SK-N-MC (cell line): ENCODE results near the gene EXOC3.

Experiments
- DNase-seq: peaks from one replicate; pipeline ENCODE4 v3.0.0-alpha.2; 2011; ENCODE audit warnings: low read depth, low spot score
- H3K27ac ChIP-seq: fragments of 200-600 bp; sonication (generic); 2 replicates; pipeline ENCODE4 v1.5.1; 2016; ENCODE audit warnings: mixed run types
- H3K36me3 ChIP-seq: fragments of 200-600 bp; sonication (generic); 2 replicates; pipeline ENCODE4 v1.6.1; 2017; ENCODE audit warnings: antibody characterized with exemption, low read length, mixed read lengths; ENCODE audit not compliant: insufficient read depth
- H3K4me3 ChIP-seq: fragments of 200-600 bp; sonication (generic); 2 replicates; pipeline ENCODE4 v1.5.1; 2016
- H3K9ac ChIP-seq: fragments of 200-600 bp; sonication (generic); 2 replicates; pipeline ENCODE4 v1.8.0; 2017; ENCODE audit warnings: mixed run types, mixed read lengths; ENCODE audit not compliant: insufficient read length
- H3K9me3 ChIP-seq: fragments of 200-600 bp; sonication (generic); 2 replicates; pipeline ENCODE4 v1.6.1; 2017; ENCODE audit warnings: low read depth, mild to moderate bottlenecking, antibody characterized with exemption, low read length, moderate library complexity, mixed read lengths
- EZH2 ChIP-seq: fragments of 200-600 bp; sonication (generic); IDR thresholded peaks from one replicate; pipeline ENCODE4 v1.6.1; 2017; ENCODE audit warnings: antibody characterized with exemption
- FOXP2 ChIP-seq: optimal IDR thresholded peaks from 2 replicates; pipeline ENCODE3; 2011; ENCODE audit warnings: mild to moderate bottlenecking, moderate library complexity; ENCODE audit not compliant: insufficient read depth; ENCODE audit errors: extremely low read length, control extremely low read depth
- POLR2AphosphoS5 ChIP-seq: IDR thresholded peaks from 2 replicates; pipeline ENCODE4 v1.6.1; 2012; ENCODE audit warnings: mild to moderate bottlenecking, low read depth, low read length, borderline replicate concordance

EXOC3 gene

DNA sequence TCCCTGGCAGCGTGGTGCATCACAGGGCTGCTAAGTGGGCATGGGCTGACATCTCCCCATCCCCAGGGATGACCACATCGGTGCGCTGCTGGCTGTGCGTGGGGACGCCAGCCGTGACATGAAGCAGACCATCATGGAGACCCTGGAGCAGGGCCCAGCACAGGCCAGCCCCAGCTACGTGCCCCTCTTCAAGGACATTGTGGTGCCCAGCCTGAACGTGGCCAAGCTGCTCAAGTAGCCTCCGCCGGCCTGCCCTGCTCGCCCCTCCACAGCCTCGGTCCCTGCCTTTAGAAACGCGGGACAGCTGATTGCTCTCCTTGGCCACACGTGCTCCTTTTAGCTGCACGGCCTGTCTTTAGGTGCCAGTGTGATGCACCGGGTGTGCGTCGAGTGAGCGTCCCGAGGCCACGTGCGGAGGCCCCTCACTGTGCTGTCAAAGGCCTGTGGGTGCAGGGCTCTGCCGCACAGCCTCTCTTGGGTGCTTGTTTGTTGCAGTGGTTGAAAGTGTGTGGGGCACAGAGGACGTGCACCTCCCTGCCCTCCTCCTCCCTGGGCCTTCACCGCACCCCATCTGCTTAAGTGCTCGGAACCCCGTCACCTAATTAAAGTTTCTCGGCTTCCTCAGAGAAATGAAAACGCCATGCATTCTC, 23.8 kb downstream of the EXOC3 start:
- Histone ChIP-seq H3K9me3 (no peaks in the 10 kb centered on the region), H3K27ac (no peak overlapping the region), H3K4me3 (no peak overlapping the region), H3K36me3 (peaks cover 21% of the 10 kb centered on the region; the same call in 1 of the 2 replicates), H3K9ac (no peak overlapping the region)
- no peak for DNase-seq
- TF ChIP-seq POLR2AphosphoS5 (no peak), EZH2 (no peak), FOXP2 (no peak)

DNA sequence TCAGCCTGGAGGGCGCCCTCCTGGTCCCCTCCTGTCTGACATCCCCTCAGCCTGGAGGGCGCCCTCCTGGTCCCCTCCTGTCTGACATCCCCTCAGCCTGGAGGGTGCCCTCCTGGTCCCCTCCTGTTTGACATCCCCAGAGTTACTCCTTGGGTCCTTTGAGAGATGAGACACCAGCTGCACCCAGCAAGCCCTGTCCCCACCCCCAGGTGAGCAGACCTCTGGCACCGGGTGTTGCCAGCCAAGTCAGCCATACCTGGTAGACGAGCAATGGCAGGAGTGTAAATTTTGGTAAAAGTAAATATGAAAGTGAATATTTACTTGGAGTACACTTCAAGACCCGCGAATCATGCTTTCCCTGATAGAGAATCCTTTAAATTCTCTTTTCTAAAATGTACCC, 25.4 kb downstream of the EXOC3 start:
- no peak overlapping the region for H3K9ac ChIP-seq
- H3K4me3 ChIP-seq, result no peak overlapping the region
- no peak overlapping the region for H3K27ac ChIP-seq
- peaks cover 13% of the 10 kb centered on the region; the same call in 1 of the 2 replicates for H3K36me3 ChIP-seq
- no peak for DNase-seq
- H3K9me3 ChIP-seq, result no peaks in the 10 kb centered on the region
- TF ChIP-seq POLR2AphosphoS5 (no peak), EZH2 (no peak), FOXP2 (no peak)

GRCh38 chr5:469752-470483, 26.9 kb downstream of the EXOC3 start:
- H3K36me3 ChIP-seq, result peaks cover 13% of the 10 kb centered on the region; the same call in 1 of the 2 replicates
- no peak overlapping the region for H3K27ac ChIP-seq
- H3K9ac ChIP-seq, result no peak overlapping the region
- TF ChIP-seq EZH2 (no peak), POLR2AphosphoS5 (no peak; the same call in 1 of the 2 replicates), FOXP2 (no peak)
- H3K9me3 ChIP-seq, result no peaks in the 10 kb centered on the region
- H3K4me3 ChIP-seq, result no peak overlapping the region
- no peak for DNase-seq

GRCh38 chr5:470961-471749, 28.2 kb downstream of the EXOC3 start:
- no peaks in the 10 kb centered on the region for H3K9me3 ChIP-seq
- peak overlapping the region; percentile 83 for H3K4me3 ChIP-seq
- H3K36me3 ChIP-seq, result peaks cover 13% of the 10 kb centered on the region; the same call in 1 of the 2 replicates
- TF ChIP-seq POLR2AphosphoS5 (peak; percentile 16; the same call in 1 of the 2 replicates), FOXP2 (no peak), EZH2 (no peak)
- peak overlapping the region; percentile 99 for H3K9ac ChIP-seq
- DNase-seq, result no peak
- no peak overlapping the region for H3K27ac ChIP-seq

- peak overlapping the region; percentile 83 for H3K4me3 ChIP-seq
- H3K27ac ChIP-seq, result no peak overlapping the region
- TF ChIP-seq FOXP2 (no peak), EZH2 (no peak), POLR2AphosphoS5 (no peak)
- no peaks in the 10 kb centered on the region for H3K9me3 ChIP-seq
- no peak for DNase-seq
- H3K36me3 ChIP-seq, result peaks cover 13% of the 10 kb centered on the region; the same call in 1 of the 2 replicates
- peak overlapping the region; percentile 99 for H3K9ac ChIP-seq
Measured at GRCh38 chr5:471750-472058, 28.7 kb downstream of the EXOC3 start.

GRCh38 chr5:472076-472655, 29.2 kb downstream of the EXOC3 start:
- DNase-seq, result no peak
- TF ChIP-seq POLR2AphosphoS5, result no peak
- TF ChIP-seq EZH2, result no peak
- TF ChIP-seq FOXP2, result no peak

DNA sequence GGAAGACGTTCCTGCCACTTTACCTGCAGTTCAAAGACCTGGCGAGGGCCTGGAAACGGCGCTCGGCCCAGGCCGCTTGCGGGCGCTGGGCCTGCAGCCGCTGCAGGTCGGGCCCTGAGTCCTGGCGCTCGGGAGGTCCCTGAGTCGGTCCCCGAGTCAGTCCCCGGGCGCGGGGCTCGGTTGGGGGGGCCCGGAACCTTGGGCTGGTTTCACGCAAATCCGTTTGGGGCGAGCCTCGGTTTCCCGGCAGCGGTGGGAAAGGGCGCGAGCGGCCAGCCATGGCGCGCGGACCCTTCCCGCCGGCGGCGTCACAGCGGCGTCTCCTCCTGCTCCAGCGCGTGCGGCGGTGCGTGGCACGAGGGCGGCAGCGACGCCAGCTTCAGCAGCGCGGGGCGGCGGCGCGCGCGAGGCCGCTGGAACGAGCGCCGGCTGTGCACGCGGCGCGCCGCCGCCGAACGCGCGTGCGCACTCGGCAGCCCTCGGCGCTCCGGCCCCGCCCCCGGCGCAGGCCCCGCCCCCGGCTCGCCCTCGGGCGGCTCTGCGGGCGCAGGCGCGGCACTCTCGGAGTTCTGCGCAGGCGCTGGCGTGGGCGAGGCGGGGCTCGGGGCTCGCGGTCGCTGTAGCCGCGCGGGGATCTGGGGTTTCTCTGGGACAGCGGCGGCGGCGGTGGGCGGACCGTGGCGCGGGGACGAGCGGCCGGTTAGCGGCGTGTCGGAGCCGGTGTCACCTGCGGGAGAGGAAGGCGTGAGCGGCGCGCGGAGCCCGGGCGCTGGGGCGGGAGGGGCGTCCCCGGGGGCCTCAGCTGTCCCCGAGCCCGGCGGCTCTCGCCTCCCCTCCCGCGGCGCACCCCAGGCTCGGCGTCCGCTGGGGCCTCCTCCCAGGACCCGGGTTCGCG, 29.9 kb downstream of the EXOC3 start:
- Histone ChIP-seq H3K4me3 (peak overlapping the region; percentile 86), H3K36me3 (peaks cover 13% of the 10 kb centered on the region; the same call in 1 of the 2 replicates), H3K9ac (peak overlapping the region; percentile 99), H3K9me3 (no peaks in the 10 kb centered on the region), H3K27ac (peak overlapping the region; percentile 72)
- peak; percentile 86 for TF ChIP-seq POLR2AphosphoS5
- no peak for TF ChIP-seq FOXP2
- TF ChIP-seq EZH2, result no peak
- DNase-seq, result no peak

More at GRCh38 chr5:472076-472655, 29.2 kb downstream of the EXOC3 start:
- H3K4me3 ChIP-seq, result peak overlapping the region; percentile 83
- no peaks in the 10 kb centered on the region for H3K9me3 ChIP-seq
- peaks cover 13% of the 10 kb centered on the region; the same call in 1 of the 2 replicates for H3K36me3 ChIP-seq
- peak overlapping the region; percentile 99 for H3K9ac ChIP-seq
- peak overlapping the region; percentile 72 for H3K27ac ChIP-seq
